HCT116 (cell line): ENCODE measurements around the gene ITPRIPL1. TPM values are rescaled to one million over a fixed set of nuclear protein-coding genes. Genes with fewer than 3 reads are reported as not detected.

Experiments used
- ATAC-seq: fragments of 200-7000 bp; cut with Tn5 transposase; 2 replicates; pipeline ENCODE4 v1.9.1; 2020; ENCODE audit warnings: mild to moderate bottlenecking, moderate library complexity
- BruUV-seq: library from RNA; stranded (reverse); fragments of 400-500 nt; replicated peaks from 2 replicates; lab custom pipeline; 2021; lab: Mats Ljungman, UMichigan
- CTCF ChIA-PET: fragments of 300-600 bp; sonication (Branson Sonifier 250); formaldehyde crosslinking; loops from one replicate; lab custom pipeline; 2021; ENCODE audit warnings: antibody characterized with exemption; lab: Charles Lee
- POLR2A ChIA-PET: fragments of 300-600, 350-600 bp; sonication (Branson Sonifier 250); formaldehyde crosslinking; loops from one replicate; lab custom pipeline; 2021; ENCODE audit warnings: antibody characterized with exemption; lab: Charles Lee
- RAD21 ChIA-PET, 2 experiments: fragments of 300-600 bp; sonication (Branson Sonifier 250); formaldehyde crosslinking; loops; one replicate each; lab custom pipeline; 2023; ENCODE audit warnings: low total read pairs in 2 of 2; ENCODE audit not compliant: uncharacterized antibody in 2 of 2, unreplicated experiment in 2 of 2, low non-redundant PET in 1 of 2; lab: Charles Lee
- DNase-seq: peaks from one replicate; pipeline ENCODE4 v3.0.0-alpha.2; 2010; ENCODE audit warnings: low read depth, low spot score
- H2AFZ ChIP-seq: fragments of 200-600 bp; shearing (Covaris generic), sonication (generic); 2 replicates; pipeline ENCODE4 v1.6.1; 2017; ENCODE audit warnings: low read depth, mixed run types, mixed read lengths, antibody characterized with exemption, low read length; ENCODE audit not compliant: poor library complexity, severe bottlenecking
- H3K27ac ChIP-seq: 2 replicates; pipeline ENCODE4 v1.5.1; 2012; ENCODE audit warnings: low read depth, low read length
- H3K27me3 ChIP-seq: fragments of 200-600 bp; sonication (generic); 2 replicates; pipeline ENCODE4 v1.6.1; 2016; ENCODE audit warnings: mixed run types, low read length, mixed read lengths; ENCODE audit not compliant: insufficient read depth
- H3K36me3 ChIP-seq, 2 experiments: fragments of 200-500 bp in 1 of 2; fragments of 200-600 bp in 1 of 2; sonication (Bioruptor generic) in 1 of 2; sonication (generic) in 1 of 2; 2 replicates each; pipeline versions ENCODE4 v1.5.1 to v1.6.1; 2014 to 2016; ENCODE audit warnings: low read length in 2 of 2, inconsistent platforms in 1 of 2, mixed read lengths in 1 of 2, mixed run types in 1 of 2; ENCODE audit not compliant: insufficient read depth in 2 of 2, control insufficient read depth in 1 of 2
- H3K4me1 ChIP-seq, 2 experiments: fragments of 200-600 bp in 1 of 2; sonication (generic) in 1 of 2; 2 replicates each; pipeline versions ENCODE4 v1.5.1 to v1.6.1; 2012 to 2017; ENCODE audit warnings: low read length in 2 of 2, inconsistent platforms in 1 of 2, mild to moderate bottlenecking in 1 of 2, mixed read lengths in 1 of 2, mixed run types in 1 of 2, moderate library complexity in 1 of 2; ENCODE audit not compliant: insufficient read depth in 2 of 2, control insufficient read depth in 1 of 2
- H3K4me2 ChIP-seq: fragments of 200-600 bp; sonication (generic); 2 replicates; pipeline ENCODE4 v1.6.1; 2017; ENCODE audit warnings: mixed run types, low read length, mixed read lengths
- H3K4me3 ChIP-seq, 2 experiments: fragments of 200-600 bp in 1 of 2; sonication (generic) in 1 of 2; replicated peaks in 1 of 2; 2 replicates each; pipeline ENCODE4 v1.5.1; 2011 to 2016; ENCODE audit warnings: low read length in 2 of 2, control low read depth in 1 of 2, low read depth in 1 of 2, mild to moderate bottlenecking in 1 of 2, mixed read lengths in 1 of 2, mixed run types in 1 of 2
- H3K79me2 ChIP-seq: fragments of 200-600 bp; sonication (generic); 2 replicates; pipeline ENCODE4 v1.6.1; 2017; ENCODE audit warnings: mild to moderate bottlenecking, mixed run types, low read length, moderate library complexity, mixed read lengths; ENCODE audit not compliant: insufficient read depth
- H3K9ac ChIP-seq: fragments of 200-600 bp; sonication (generic); 2 replicates; pipeline ENCODE4 v1.6.1; 2016; ENCODE audit warnings: low read length, mixed read lengths
- H3K9me2 ChIP-seq: fragments of 200-600 bp; sonication (generic), shearing (Covaris generic); 2 replicates; pipeline ENCODE4 v1.6.1; 2017; ENCODE audit warnings: mixed run types, mild to moderate bottlenecking, moderate library complexity; ENCODE audit not compliant: insufficient read depth
- H3K9me3 ChIP-seq, 2 experiments: fragments of 200-500 bp in 1 of 2; fragments of 200-600 bp in 1 of 2; sonication (Bioruptor generic) in 1 of 2; sonication (generic) in 1 of 2; 2 replicates each; pipeline ENCODE4 v1.6.1; 2014 to 2017; ENCODE audit warnings: low read length in 2 of 2, mixed read lengths in 2 of 2, inconsistent platforms in 1 of 2, low read depth in 1 of 2, mild to moderate bottlenecking in 1 of 2, mixed run types in 1 of 2, moderate library complexity in 1 of 2; ENCODE audit not compliant: control insufficient read depth in 1 of 2, insufficient read depth in 1 of 2
- H4K20me1 ChIP-seq: fragments of 200-600 bp; sonication (generic), shearing (Covaris generic); 2 replicates; pipeline ENCODE4 v1.6.1; 2017; ENCODE audit warnings: mixed run types, mild to moderate bottlenecking, moderate library complexity; ENCODE audit not compliant: insufficient read depth
- CEBPB ChIP-seq: IDR thresholded peaks from 2 replicates; pipeline ENCODE4 v1.6.1; 2012; ENCODE audit warnings: low read depth
- CTCF ChIP-seq, 3 experiments: fragments of 200-600 bp in 1 of 3; sonication (generic) in 1 of 3; IDR thresholded peaks in 2 of 3; conservative IDR thresholded peaks in 1 of 3; 2 replicates each; pipeline ENCODE4 v1.5.1; 2012 to 2017; ENCODE audit warnings: low read depth in 2 of 3, low read length in 2 of 3, antibody characterized with exemption in 1 of 3, borderline replicate concordance in 1 of 3, control low read depth in 1 of 3, mild to moderate bottlenecking in 1 of 3, mixed read lengths in 1 of 3, mixed run types in 1 of 3, moderate library complexity in 1 of 3; ENCODE audit not compliant: insufficient read depth in 1 of 3
- POLR2AphosphoS5 ChIP-seq: IDR thresholded peaks from 2 replicates; pipeline ENCODE4 v1.6.1; 2011; ENCODE audit warnings: mild to moderate bottlenecking, low read depth, low read length, moderate library complexity
- YY1 ChIP-seq: IDR thresholded peaks from 2 replicates; pipeline ENCODE4 v1.6.1; 2011; ENCODE audit warnings: low read length, low read depth, moderate library complexity, mild to moderate bottlenecking; ENCODE audit not compliant: insufficient replicate concordance; ENCODE audit errors: extremely low read depth
- ZFX ChIP-seq: fragments of 450-650 bp; IDR thresholded peaks from 2 replicates; pipeline ENCODE4 v1.6.1; 2017
- intact Hi-C: fragments of 100-400 bp; cut with micrococcal nuclease; formaldehyde crosslinking; loops from 2 replicates; pipeline ENCODE4 v1.10.0; 2022
- total RNA-seq: library from RNA; stranded (reverse); gene quantifications from one replicate; pipeline ENCODE4 v1.2.1, GENCODE V29; 2021; ENCODE audit not compliant: unreplicated experiment
- TF ChIP-seq, protein P1 (sequence below): IDR thresholded peaks from 2 replicates; pipeline ENCODE4 v1.6.1; 2012; ENCODE audit warnings: low read depth

ITPRIPL1 gene
- total RNA-seq, 1 experiment from 2014 or later, result 12.4 TPM

DNA sequence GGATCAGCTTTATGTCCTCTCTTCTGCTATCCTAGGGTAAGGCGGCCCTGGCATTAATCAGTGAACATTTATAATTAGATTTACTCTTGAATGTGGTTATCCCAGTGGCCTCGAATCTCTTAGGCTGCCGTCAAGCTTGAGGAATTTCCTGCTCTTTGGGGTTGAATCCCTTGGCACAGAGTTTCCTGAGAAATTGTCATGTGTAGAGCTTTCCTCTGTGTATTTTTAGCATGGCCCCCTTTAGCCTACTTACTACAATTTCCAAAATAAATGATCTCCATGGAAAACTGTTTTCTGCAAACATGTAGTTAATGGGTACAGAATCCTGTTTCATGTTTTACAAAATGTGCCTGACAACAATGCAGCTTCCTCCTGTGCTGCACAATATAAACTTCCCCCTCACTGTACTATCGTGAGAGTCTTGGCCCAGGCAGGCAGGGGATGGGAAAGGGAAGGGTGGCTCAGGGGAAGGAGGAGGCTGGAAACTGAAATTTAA is 28.5 kb downstream of the ITPRIPL1 start:
- Histone ChIP-seq H3K4me1 (no peaks in the 10 kb centered on the region), H3K4me2 (no peak overlapping the region), H3K36me3 (peaks cover 39 to 72% of the 10 kb centered on the region in 2 experiments), H3K9ac (no peak overlapping the region), H3K9me2 (no peaks in the 10 kb centered on the region), H3K4me3 (no peak overlapping the region), H4K20me1 (no peaks in the 10 kb centered on the region), H3K27ac (no peak overlapping the region), H3K27me3 (no peaks in the 10 kb centered on the region), H3K79me2 (no peaks in the 10 kb centered on the region), H3K9me3 (no peaks in the 10 kb centered on the region), H2AFZ (no peak overlapping the region)
- RAD21 ChIA-PET, result no interaction called here
- intact Hi-C loops, result no loop called here
- TF ChIP-seq CTCF (IDR thresholded peaks at IDR 0.05 in 2 of 3, conservative IDR thresholded peaks at IDR 0.05 in 1 of 3; ENCODE audit: borderline replicate concordance in 1 of 3, insufficient read depth in 1 of 3, low read depth in 2 of 3, low read length in 2 of 3) (no peak), CEBPB (no peak), POLR2AphosphoS5 (no peak), YY1 (no peak), ZFX (no peak)
- TF ChIP-seq, protein P1, sequence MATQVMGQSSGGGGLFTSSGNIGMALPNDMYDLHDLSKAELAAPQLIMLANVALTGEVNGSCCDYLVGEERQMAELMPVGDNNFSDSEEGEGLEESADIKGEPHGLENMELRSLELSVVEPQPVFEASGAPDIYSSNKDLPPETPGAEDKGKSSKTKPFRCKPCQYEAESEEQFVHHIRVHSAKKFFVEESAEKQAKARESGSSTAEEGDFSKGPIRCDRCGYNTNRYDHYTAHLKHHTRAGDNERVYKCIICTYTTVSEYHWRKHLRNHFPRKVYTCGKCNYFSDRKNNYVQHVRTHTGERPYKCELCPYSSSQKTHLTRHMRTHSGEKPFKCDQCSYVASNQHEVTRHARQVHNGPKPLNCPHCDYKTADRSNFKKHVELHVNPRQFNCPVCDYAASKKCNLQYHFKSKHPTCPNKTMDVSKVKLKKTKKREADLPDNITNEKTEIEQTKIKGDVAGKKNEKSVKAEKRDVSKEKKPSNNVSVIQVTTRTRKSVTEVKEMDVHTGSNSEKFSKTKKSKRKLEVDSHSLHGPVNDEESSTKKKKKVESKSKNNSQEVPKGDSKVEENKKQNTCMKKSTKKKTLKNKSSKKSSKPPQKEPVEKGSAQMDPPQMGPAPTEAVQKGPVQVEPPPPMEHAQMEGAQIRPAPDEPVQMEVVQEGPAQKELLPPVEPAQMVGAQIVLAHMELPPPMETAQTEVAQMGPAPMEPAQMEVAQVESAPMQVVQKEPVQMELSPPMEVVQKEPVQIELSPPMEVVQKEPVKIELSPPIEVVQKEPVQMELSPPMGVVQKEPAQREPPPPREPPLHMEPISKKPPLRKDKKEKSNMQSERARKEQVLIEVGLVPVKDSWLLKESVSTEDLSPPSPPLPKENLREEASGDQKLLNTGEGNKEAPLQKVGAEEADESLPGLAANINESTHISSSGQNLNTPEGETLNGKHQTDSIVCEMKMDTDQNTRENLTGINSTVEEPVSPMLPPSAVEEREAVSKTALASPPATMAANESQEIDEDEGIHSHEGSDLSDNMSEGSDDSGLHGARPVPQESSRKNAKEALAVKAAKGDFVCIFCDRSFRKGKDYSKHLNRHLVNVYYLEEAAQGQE, result no peak
- CTCF ChIA-PET, result no interaction called here
- no TSS peak for BruUV-seq
- ATAC-seq (no peak), DNase-seq (no peak)
- POLR2A ChIA-PET, result no interaction called here
